ENCODE measurements around the gene RGS6.

GRCh38 chr14:72081137-72081536 is 148.9 kb downstream of the RGS6 start:
- TF ChIP-seq TAF1 (IDR thresholded peaks at IDR 0.05; ENCODE audit: low read depth, low read length): no peak
- no peak for TF ChIP-seq POLR2A (IDR thresholded peaks at IDR 0.05; ENCODE audit: low read depth, low read length)
- TF ChIP-seq POLR2AphosphoS5 (IDR thresholded peaks at IDR 0.05; ENCODE audit: low read depth, low read length): no peak
